IPS DF 6.9 (cell line): Measurements from ENCODE around the gene MDH1B.
"Not testable (repeated sequence)": the region's sequence is repeated elsewhere in the genome, so short reads cannot be mapped to it uniquely, and the experiment has no call there.

Source experiments
- DNase-seq: peaks from one replicate; pipeline ENCODE4 v3.0.0-alpha.2; 2013; ENCODE audit warnings: low read depth, low spot score
- H3K27ac ChIP-seq: one replicate; pipeline ENCODE4 v1.5.1; 2013; ENCODE audit warnings: low read length, control low read depth
- H3K27me3 ChIP-seq: 2 replicates; pipeline ENCODE4 v1.6.1; 2013; ENCODE audit warnings: mild to moderate bottlenecking, low read length; ENCODE audit not compliant: control insufficient read depth, insufficient read depth
- H3K36me3 ChIP-seq: 2 replicates; pipeline ENCODE4 v1.6.1; 2013; ENCODE audit warnings: low read length; ENCODE audit not compliant: control insufficient read depth, insufficient read depth
- H3K4me1 ChIP-seq: 2 replicates; pipeline ENCODE4 v1.6.1; 2013; ENCODE audit warnings: low read length; ENCODE audit not compliant: control insufficient read depth, insufficient read depth
- H3K4me3 ChIP-seq: 2 replicates; pipeline ENCODE4 v1.5.1; 2013; ENCODE audit warnings: mild to moderate bottlenecking, low read length
- H3K9me3 ChIP-seq: 2 replicates; pipeline ENCODE4 v1.6.1; 2013; ENCODE audit warnings: low read length, inconsistent platforms; ENCODE audit not compliant: control insufficient read depth, insufficient read depth
- WGBS: extraction: QIAGEN DNeasy Blood & Tissue Kit; methylation state at CpG from one replicate; pipeline ENCODE4 v1.1.7; 2013; ENCODE audit warnings: mixed read lengths, missing lambda C conversion rate; ENCODE audit not compliant: insufficient read length, insufficient coverage; 5-methylcytosine and 5-hydroxymethylcytosine counted together

MDH1B gene

GRCh38 chr2:206721256-206721920 is 43.7 kb downstream of the MDH1B start:
- Histone ChIP-seq H3K4me3 (no peak overlapping the region), H3K36me3 (no peaks in the 10 kb centered on the region), H3K27ac (no peak overlapping the region), H3K9me3 (no peaks in the 10 kb centered on the region), H3K27me3 (no peaks in the 10 kb centered on the region), H3K4me1 (no peaks in the 10 kb centered on the region)
- no CpG with 5 or more reads among the region's 4 CpGs for WGBS
- no peak for DNase-seq

- DNase-seq = no peak
- Histone ChIP-seq H3K27me3 (no peaks in the 10 kb centered on the region), H3K4me1 (no peaks in the 10 kb centered on the region), H3K4me3 (no peak within 1 kb of the TSS), H3K27ac (no peak within 1 kb of the TSS), H3K9me3 (no peaks in the 10 kb centered on the region), H3K36me3 (no peaks in the 10 kb centered on the region)
- WGBS = no CpG with 5 or more reads among the region's 1 CpG
These were observed 46.8 kb downstream of the MDH1B start, which contains the start of gene DYTN for GRCh38 chr2:206718296-206718695. Gene DYTN, minus strand, starts transcription at chr2:206718396. Its CDS starts 117 bp downstream, at chr2:206718279.

- Histone ChIP-seq H3K4me1 (no peaks in the 10 kb centered on the region), H3K9me3 (no peaks in the 10 kb centered on the region), H3K27me3 (no peaks in the 10 kb centered on the region), H3K27ac (no peak overlapping the region), H3K4me3 (no peak overlapping the region), H3K36me3 (no peaks in the 10 kb centered on the region)
- no CpG with 5 or more reads among the region's 3 CpGs for WGBS
- DNase-seq = no peak
These were observed 48.5 kb downstream of the MDH1B start for GRCh38 chr2:206716623-206717022.

- no CpG with 5 or more reads among the region's 4 CpGs for WGBS
- H3K9me3 ChIP-seq, H3K4me1 ChIP-seq, DNase-seq, H3K27me3 ChIP-seq, H3K27ac ChIP-seq, H3K4me3 ChIP-seq, H3K36me3 ChIP-seq: not testable (repeated sequence)
These were observed 49.9 kb downstream of the MDH1B start for GRCh38 chr2:206715183-206715582.

- DNase-seq = no peak
- no CpG with 5 or more reads among the region's 4 CpGs for WGBS
- H3K4me1 ChIP-seq = no peaks in the 10 kb centered on the region
- no peak overlapping the region for H3K27ac ChIP-seq
- H3K36me3 ChIP-seq = no peaks in the 10 kb centered on the region
- no peaks in the 10 kb centered on the region for H3K9me3 ChIP-seq
- H3K4me3 ChIP-seq = no peak overlapping the region
- H3K27me3 ChIP-seq = no peaks in the 10 kb centered on the region
These were observed 51.4 kb downstream of the MDH1B start for GRCh38 chr2:206713746-206714145.

GRCh38 chr2:206708286-206708685 is 56.8 kb downstream of the MDH1B start:
- no peak overlapping the region for H3K27ac ChIP-seq
- no peak overlapping the region for H3K4me3 ChIP-seq
- no CpG with 5 or more reads among the region's 5 CpGs for WGBS
- no peaks in the 10 kb centered on the region for H3K27me3 ChIP-seq
- no peak for DNase-seq
- no peaks in the 10 kb centered on the region for H3K36me3 ChIP-seq
- no peaks in the 10 kb centered on the region for H3K4me1 ChIP-seq
- H3K9me3 ChIP-seq = no peaks in the 10 kb centered on the region

GRCh38 chr2:206707164-206707701 is 57.9 kb downstream of the MDH1B start:
- Histone ChIP-seq H3K4me3 (no peak overlapping the region), H3K9me3 (no peaks in the 10 kb centered on the region), H3K4me1 (no peaks in the 10 kb centered on the region), H3K27me3 (no peaks in the 10 kb centered on the region), H3K36me3 (no peaks in the 10 kb centered on the region), H3K27ac (no peak overlapping the region)
- WGBS = no CpG with 5 or more reads among the region's 10 CpGs
- DNase-seq = no peak

- Histone ChIP-seq H3K4me1 (no peaks in the 10 kb centered on the region), H3K27ac (no peak overlapping the region), H3K36me3 (no peaks in the 10 kb centered on the region), H3K27me3 (no peaks in the 10 kb centered on the region), H3K4me3 (no peak overlapping the region), H3K9me3 (no peaks in the 10 kb centered on the region)
- no CpG with 5 or more reads among the region's 8 CpGs for WGBS
- no peak for DNase-seq
These were observed 63.0 kb downstream of the MDH1B start for GRCh38 chr2:206701952-206702605.

GRCh38 chr2:206700156-206700555 is 65.0 kb downstream of the MDH1B start:
- Histone ChIP-seq H3K4me1 (no peaks in the 10 kb centered on the region), H3K27ac (no peak overlapping the region), H3K4me3 (no peak overlapping the region), H3K36me3 (no peaks in the 10 kb centered on the region), H3K27me3 (no peaks in the 10 kb centered on the region), H3K9me3 (no peaks in the 10 kb centered on the region)
- WGBS = no CpG with 5 or more reads among the region's 8 CpGs
- no peak for DNase-seq

- no CpG with 5 or more reads among the region's 3 CpGs for WGBS
- H3K36me3 ChIP-seq = no peaks in the 10 kb centered on the region
These were observed 66.3 kb downstream of the MDH1B start for GRCh38 chr2:206698811-206699210.

GRCh38 chr2:206696910-206697309 is 68.2 kb downstream of the MDH1B start:
- H3K9me3 ChIP-seq = no peaks in the 10 kb centered on the region

More at GRCh38 chr2:206698811-206699210, 66.3 kb downstream of the MDH1B start:
- H3K9me3 ChIP-seq = no peaks in the 10 kb centered on the region
- no peak for DNase-seq
- H3K27me3 ChIP-seq = no peaks in the 10 kb centered on the region
- no peaks in the 10 kb centered on the region for H3K4me1 ChIP-seq
- no peak overlapping the region for H3K4me3 ChIP-seq
- H3K27ac ChIP-seq = no peak overlapping the region

More at GRCh38 chr2:206696910-206697309, 68.2 kb downstream of the MDH1B start:
- Histone ChIP-seq H3K27me3 (no peaks in the 10 kb centered on the region), H3K4me3 (no peak overlapping the region), H3K27ac (no peak overlapping the region), H3K36me3 (no peaks in the 10 kb centered on the region), H3K4me1 (no peaks in the 10 kb centered on the region)
- DNase-seq = no peak
